ENCODE data around the gene PCDHGA6.

DNA sequence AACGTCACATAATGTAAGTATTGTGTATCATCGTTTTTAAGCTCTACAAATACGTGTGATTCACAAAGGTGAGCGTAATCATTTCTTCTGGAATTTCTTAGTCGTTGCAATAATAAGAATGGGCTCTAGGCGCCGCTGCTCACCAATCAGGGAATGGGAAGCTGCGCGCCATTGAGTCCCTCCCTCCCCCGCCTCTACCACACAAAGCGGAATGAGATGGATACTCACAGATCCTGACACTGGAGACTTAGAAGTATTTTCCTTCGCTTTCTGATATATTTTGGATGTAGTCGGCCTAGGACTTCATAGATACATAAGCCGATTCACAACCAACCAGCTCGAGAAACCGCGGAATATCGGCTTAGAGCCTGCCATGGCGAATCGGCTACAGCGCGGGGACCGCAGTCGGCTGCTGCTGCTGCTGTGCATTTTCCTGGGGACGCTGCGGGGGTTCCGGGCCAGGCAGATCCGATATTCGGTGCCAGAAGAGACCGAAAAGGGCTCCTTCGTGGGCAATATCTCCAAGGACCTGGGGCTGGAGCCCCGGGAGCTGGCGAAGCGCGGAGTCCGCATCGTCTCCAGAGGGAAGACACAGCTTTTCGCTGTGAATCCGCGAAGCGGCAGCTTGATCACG is 47.3 kb downstream of the PCDHGA6 start, which contains the start of gene PCDHGA11:
- TF ChIP-seq SP1 (CRISPR knock-in tag; IDR thresholded peaks at IDR 0.05) (no peak), SMAD1 (IDR thresholded peaks at IDR 0.05; ENCODE audit: low read depth, low read length, partially characterized antibody) (no peak), ZNF217 (CRISPR knock-in tag; IDR thresholded peaks at IDR 0.05) (no peak), HCFC1 (IDR thresholded peaks at IDR 0.05; ENCODE audit: low read depth, low read length) (no peak)
